K562 (cell line): ENCODE measurements around the gene PHKB. TPM values are rescaled to one million over a fixed set of nuclear protein-coding genes. Genes with fewer than 3 reads are reported as not detected.

Experiments
- BCL6 ChIP-seq: fragments of 250-450 bp; sonication (Bioruptor Pico); IDR thresholded peaks from 2 replicates; pipeline ENCODE4 v1.4.0; 2020
- C11orf30 ChIP-seq: fragments of 450-650 bp; IDR thresholded peaks from 2 replicates; pipeline ENCODE4 v1.6.1; 2016; ENCODE audit warnings: low read depth, mild to moderate bottlenecking
- E2F3 ChIP-seq: fragments of 250-450 bp; sonication (Bioruptor Pico); IDR thresholded peaks from 2 replicates; pipeline ENCODE4 v1.4.0; 2020; ENCODE audit warnings: mild to moderate bottlenecking
- GABPA ChIP-seq: fragments of 200-800 bp; sonication (Bioruptor generic); conservative IDR thresholded peaks from 2 replicates; pipeline ENCODE4 v1.6.1; 2016; ENCODE audit warnings: low read depth, missing genetic modification characterization, missing compliant biosample characterization
- HDGF ChIP-seq: fragments of 450-650 bp; IDR thresholded peaks from 2 replicates; pipeline ENCODE4 v1.6.1; 2016
- KDM1A ChIP-seq, 2 experiments: fragments of 450-650 bp; IDR thresholded peaks; 2 replicates each; pipeline ENCODE4 v1.6.1; 2016; ENCODE audit warnings: mild to moderate bottlenecking in 2 of 2
- PML ChIP-seq: IDR thresholded peaks from 2 replicates; pipeline ENCODE4 v1.6.1; 2012; ENCODE audit warnings: low read length, inconsistent platforms
- SMARCB1 ChIP-seq: IDR thresholded peaks from 2 replicates; pipeline ENCODE4 v1.6.1; 2011; ENCODE audit warnings: improper control_type of control experiment, low read depth; ENCODE audit not compliant: insufficient read length
- ZNF282 ChIP-seq: sonication (generic); formaldehyde crosslinking; IDR thresholded peaks from 2 replicates; pipeline ENCODE4 v1.8.1; 2023; ENCODE audit warnings: missing genetic modification reagents
- polyA plus RNA-seq, 8 experiments: library from polyadenylated mRNA; depleted of rRNA in 4 of 8; stranded (reverse) in 5 of 8; unstranded in 3 of 8; fragments of >200 nt; fragmentation: Nextera tagmentation in 2 of 8; fragmentation: Illumina TruSeq in 1 of 8; extraction: Ambion mirVana in 2 of 8; extraction: Trizol in 1 of 8; gene quantifications; 2 replicates each; pipeline versions ENCODE4 v1.2.1 to v1.2.3, GENCODE V29; 2011 to 2014; ENCODE audit warnings: inconsistent platforms in 1 of 8, missing spikeins in 1 of 8
- total RNA-seq, 7 experiments: library from RNA; depleted of rRNA in 6 of 7; stranded (reverse); fragments of >200 nt in 6 of 7; fragmentation: Illumina TruSeq in 2 of 7; extraction: Trizol in 2 of 7; gene quantifications; 2 replicates each; pipeline versions ENCODE4 v1.2.1 to v1.2.3, GENCODE V29; 2011 to 2021; ENCODE audit warnings: low replicate concordance in 1 of 7
- TF ChIP-seq, protein P1 (sequence below): fragments of 250-450 bp; sonication (Bioruptor Pico); IDR thresholded peaks from 2 replicates; pipeline ENCODE4 v1.5.0; 2022; ENCODE audit warnings: mild to moderate bottlenecking
- TF ChIP-seq, protein P2 (sequence below): fragments of 450-650 bp; IDR thresholded peaks from 2 replicates; pipeline ENCODE4 v1.6.1; 2016; ENCODE audit warnings: low read depth
- TF ChIP-seq, protein P3 (sequence below): fragments of 150-350 bp; conservative IDR thresholded peaks from 2 replicates; pipeline ENCODE4 v1.6.1; 2014; ENCODE audit warnings: low read length
- TF ChIP-seq, protein P4 (sequence below): fragments of 200-800 bp; sonication (Bioruptor generic); IDR thresholded peaks from 2 replicates; pipeline ENCODE4 v1.6.1; 2017; ENCODE audit warnings: missing genetic modification characterization, missing compliant biosample characterization

Gene PHKB
- total and polyA plus RNA-seq, 9 of the 15 experiments (the other 6 are each of a cell fraction or from before 2014, with no cell fraction given), result 24.7 to 92.3 (median 67.0) TPM

DNA sequence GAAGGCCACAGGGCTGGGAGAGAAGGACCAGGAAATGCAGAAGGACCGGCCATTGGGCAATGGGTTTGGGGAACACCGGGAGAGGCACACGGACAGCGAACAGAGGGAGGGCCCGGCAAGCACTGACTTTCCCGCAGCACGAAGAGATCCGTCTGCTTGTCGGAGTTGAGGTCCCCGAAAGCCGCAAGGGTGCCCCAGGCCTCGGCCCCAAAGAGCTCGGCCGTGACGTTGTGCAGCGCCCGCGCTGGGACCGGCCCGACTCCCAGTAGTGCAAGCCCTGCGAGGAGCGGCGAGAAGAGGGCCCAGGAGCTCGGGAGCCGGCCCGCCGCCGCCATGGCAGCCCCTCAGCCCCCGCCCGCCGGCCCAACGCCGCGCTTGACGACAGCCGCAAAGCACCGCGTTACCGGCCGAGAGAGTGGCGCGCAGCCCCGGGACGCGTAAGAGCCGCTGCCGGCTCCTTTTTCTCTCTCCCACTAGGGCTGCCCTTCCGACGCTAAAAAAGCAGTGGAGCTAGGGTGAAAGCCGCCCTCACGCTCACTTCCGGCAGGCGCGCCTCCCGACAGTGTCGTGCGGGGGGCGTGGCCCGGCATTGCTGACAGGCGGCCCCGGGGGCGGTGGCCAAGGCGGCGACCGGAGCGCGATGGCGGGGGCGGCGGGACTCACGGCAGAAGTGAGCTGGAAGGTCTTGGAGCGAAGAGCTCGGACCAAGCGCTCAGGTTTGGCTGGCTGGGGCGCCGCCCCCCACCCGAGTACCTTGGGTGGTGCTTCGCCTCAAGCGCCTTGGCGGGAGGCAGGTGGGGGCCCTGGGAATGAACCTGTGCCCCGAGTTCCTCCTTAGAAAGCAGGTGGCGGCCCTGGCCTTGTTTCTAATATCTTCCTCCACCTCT lies at the start of gene PHKB, which contains the start of gene ITFG1 (continued):
- TF ChIP-seq, protein P1, sequence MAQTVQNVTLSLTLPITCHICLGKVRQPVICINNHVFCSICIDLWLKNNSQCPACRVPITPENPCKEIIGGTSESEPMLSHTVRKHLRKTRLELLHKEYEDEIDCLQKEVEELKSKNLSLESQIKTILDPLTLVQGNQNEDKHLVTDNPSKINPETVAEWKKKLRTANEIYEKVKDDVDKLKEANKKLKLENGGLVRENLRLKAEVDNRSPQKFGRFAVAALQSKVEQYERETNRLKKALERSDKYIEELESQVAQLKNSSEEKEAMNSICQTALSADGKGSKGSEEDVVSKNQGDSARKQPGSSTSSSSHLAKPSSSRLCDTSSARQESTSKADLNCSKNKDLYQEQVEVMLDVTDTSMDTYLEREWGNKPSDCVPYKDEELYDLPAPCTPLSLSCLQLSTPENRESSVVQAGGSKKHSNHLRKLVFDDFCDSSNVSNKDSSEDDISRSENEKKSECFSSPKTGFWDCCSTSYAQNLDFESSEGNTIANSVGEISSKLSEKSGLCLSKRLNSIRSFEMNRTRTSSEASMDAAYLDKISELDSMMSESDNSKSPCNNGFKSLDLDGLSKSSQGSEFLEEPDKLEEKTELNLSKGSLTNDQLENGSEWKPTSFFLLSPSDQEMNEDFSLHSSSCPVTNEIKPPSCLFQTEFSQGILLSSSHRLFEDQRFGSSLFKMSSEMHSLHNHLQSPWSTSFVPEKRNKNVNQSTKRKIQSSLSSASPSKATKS (CRISPR knock-in tag), result no peak
- TF ChIP-seq C11orf30, result peak; percentile 60; the same call in 1 of the 2 replicates
- peak; percentile 86 for TF ChIP-seq GABPA
- TF ChIP-seq SMARCB1, result no peak
- TF ChIP-seq BCL6 (CRISPR knock-in tag), result no peak
- TF ChIP-seq PML, result peak; percentile 36; the same call in 1 of the 2 replicates
- TF ChIP-seq, protein P2, sequence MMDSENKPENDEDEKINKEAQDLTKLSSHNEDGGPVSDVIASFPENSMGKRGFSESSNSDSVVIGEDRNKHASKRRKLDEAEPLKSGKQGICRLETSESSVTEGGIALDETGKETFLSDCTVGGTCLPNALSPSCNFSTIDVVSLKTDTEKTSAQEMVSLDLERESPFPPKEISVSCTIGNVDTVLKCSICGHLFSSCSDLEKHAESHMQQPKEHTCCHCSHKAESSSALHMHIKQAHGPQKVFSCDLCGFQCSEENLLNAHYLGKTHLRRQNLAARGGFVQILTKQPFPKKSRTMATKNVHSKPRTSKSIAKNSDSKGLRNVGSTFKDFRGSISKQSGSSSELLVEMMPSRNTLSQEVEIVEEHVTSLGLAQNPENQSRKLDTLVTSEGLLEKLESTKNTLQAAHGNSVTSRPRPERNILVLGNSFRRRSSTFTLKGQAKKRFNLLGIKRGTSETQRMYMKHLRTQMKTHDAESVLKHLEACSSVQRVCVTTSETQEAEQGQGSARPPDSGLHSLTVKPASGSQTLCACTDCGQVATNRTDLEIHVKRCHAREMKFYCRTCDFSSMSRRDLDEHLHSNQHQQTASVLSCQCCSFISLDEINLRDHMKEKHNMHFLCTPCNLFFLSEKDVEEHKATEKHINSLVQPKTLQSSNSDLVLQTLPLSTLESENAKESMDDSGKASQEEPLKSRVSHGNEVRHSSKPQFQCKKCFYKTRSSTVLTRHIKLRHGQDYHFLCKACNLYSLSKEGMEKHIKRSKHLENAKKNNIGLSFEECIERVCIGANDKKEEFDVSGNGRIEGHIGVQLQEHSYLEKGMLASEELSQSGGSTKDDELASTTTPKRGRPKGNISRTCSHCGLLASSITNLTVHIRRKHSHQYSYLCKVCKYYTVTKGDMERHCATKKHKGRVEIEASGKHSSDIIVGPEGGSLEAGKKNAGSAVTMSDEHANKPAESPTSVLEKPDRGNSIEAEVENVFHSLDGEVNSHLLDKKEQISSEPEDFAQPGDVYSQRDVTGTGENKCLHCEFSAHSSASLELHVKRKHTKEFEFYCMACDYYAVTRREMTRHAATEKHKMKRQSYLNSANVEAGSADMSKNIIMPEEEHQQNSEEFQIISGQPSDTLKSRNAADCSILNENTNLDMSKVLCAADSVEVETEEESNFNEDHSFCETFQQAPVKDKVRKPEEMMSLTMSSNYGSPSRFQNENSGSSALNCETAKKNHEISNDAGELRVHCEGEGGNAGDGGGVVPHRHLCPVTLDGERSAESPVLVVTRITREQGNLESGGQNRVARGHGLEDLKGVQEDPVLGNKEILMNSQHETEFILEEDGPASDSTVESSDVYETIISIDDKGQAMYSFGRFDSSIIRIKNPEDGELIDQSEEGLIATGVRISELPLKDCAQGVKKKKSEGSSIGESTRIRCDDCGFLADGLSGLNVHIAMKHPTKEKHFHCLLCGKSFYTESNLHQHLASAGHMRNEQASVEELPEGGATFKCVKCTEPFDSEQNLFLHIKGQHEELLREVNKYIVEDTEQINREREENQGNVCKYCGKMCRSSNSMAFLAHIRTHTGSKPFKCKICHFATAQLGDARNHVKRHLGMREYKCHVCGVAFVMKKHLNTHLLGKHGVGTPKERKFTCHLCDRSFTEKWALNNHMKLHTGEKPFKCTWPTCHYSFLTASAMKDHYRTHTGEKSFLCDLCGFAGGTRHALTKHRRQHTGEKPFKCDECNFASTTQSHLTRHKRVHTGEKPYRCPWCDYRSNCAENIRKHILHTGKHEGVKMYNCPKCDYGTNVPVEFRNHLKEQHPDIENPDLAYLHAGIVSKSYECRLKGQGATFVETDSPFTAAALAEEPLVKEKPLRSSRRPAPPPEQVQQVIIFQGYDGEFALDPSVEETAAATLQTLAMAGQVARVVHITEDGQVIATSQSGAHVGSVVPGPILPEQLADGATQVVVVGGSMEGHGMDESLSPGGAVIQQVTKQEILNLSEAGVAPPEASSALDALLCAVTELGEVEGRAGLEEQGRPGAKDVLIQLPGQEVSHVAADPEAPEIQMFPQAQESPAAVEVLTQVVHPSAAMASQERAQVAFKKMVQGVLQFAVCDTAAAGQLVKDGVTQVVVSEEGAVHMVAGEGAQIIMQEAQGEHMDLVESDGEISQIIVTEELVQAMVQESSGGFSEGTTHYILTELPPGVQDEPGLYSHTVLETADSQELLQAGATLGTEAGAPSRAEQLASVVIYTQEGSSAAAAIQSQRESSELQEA, result no peak
- no peak for TF ChIP-seq ZNF282 (CRISPR knock-in tag)
- TF ChIP-seq, protein P3, sequence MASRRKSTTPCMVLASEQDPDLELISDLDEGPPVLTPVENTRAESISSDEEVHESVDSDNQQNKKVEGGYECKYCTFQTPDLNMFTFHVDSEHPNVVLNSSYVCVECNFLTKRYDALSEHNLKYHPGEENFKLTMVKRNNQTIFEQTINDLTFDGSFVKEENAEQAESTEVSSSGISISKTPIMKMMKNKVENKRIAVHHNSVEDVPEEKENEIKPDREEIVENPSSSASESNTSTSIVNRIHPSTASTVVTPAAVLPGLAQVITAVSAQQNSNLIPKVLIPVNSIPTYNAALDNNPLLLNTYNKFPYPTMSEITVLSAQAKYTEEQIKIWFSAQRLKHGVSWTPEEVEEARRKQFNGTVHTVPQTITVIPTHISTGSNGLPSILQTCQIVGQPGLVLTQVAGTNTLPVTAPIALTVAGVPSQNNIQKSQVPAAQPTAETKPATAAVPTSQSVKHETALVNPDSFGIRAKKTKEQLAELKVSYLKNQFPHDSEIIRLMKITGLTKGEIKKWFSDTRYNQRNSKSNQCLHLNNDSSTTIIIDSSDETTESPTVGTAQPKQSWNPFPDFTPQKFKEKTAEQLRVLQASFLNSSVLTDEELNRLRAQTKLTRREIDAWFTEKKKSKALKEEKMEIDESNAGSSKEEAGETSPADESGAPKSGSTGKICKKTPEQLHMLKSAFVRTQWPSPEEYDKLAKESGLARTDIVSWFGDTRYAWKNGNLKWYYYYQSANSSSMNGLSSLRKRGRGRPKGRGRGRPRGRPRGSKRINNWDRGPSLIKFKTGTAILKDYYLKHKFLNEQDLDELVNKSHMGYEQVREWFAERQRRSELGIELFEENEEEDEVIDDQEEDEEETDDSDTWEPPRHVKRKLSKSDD, result no peak
- TF ChIP-seq E2F3 (CRISPR knock-in tag), result 0 out of 2 replicates have a peak, but pooled peaks have one; percentile 13
- TF ChIP-seq HDGF, result no peak
- TF ChIP-seq KDM1A (IDR thresholded peaks at IDR 0.05), result no peak
- TF ChIP-seq, protein P4, sequence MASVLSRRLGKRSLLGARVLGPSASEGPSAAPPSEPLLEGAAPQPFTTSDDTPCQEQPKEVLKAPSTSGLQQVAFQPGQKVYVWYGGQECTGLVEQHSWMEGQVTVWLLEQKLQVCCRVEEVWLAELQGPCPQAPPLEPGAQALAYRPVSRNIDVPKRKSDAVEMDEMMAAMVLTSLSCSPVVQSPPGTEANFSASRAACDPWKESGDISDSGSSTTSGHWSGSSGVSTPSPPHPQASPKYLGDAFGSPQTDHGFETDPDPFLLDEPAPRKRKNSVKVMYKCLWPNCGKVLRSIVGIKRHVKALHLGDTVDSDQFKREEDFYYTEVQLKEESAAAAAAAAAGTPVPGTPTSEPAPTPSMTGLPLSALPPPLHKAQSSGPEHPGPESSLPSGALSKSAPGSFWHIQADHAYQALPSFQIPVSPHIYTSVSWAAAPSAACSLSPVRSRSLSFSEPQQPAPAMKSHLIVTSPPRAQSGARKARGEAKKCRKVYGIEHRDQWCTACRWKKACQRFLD (CRISPR knock-in tag), result no peak
